ENCODE data around the gene RANBP17. TPM values are rescaled to one million over a fixed set of nuclear protein-coding genes. Genes with fewer than 3 reads are reported as not detected.
"Not testable (repeated sequence)": the region's sequence is repeated elsewhere in the genome, so short reads cannot be mapped to it uniquely, and the experiment has no call there.

The RANBP17 gene
- polyA plus RNA-seq, 1 of the 3 experiments (the other 2 are of a cell fraction), result 6.0 TPM

GRCh38 chr5:170974461-170974860 is 112.6 kb downstream of the RANBP17 start:
- ChIA-PET CTCF (interaction anchor here (0.8 kb wide), 1 partner anchor 99 kb away, joined by 3 read pairs; no protein-coding TSS in a partner anchor), POLR2A (no interaction called here)
- H3K9me3 ChIP-seq, result no peaks in the 10 kb centered on the region
- H3K27me3 ChIP-seq (ENCODE audit: insufficient read depth), result no peaks in the 10 kb centered on the region
- H2AFZ ChIP-seq (ENCODE audit: low read depth), result no peak overlapping the region
- no peak for TF ChIP-seq REST (IDR thresholded peaks at IDR 0.05; ENCODE audit: low read depth, low read length)
- no peak for TF ChIP-seq ELF1 (IDR thresholded peaks at IDR 0.05)
- peaks cover 0 to 2% of the 10 kb centered on the region in 2 experiments for H3K36me3 ChIP-seq (replicated peaks in 1 of 2; ENCODE audit: control insufficient read depth in 1 of 2, insufficient read depth in 2 of 2, low read length in 1 of 2)
- no peaks in the 10 kb centered on the region for H4K20me1 ChIP-seq (ENCODE audit: insufficient read depth)
- no peaks in the 10 kb centered on the region for H3K4me1 ChIP-seq (ENCODE audit: control insufficient read depth in 1 of 2, insufficient read depth in 2 of 2, low read depth in 1 of 2, low read length in 1 of 2)
- H3K4me2 ChIP-seq, result no peak overlapping the region
- no peak for DNase-seq
- H3K9me2 ChIP-seq, result no peaks in the 10 kb centered on the region
- H3K27ac ChIP-seq (ENCODE audit: low read depth in 2 of 2, low read length in 1 of 2), result no peak overlapping the region
- no peaks in the 10 kb centered on the region for H3K79me2 ChIP-seq (ENCODE audit: insufficient read depth)
- H3K9ac ChIP-seq, result no peak overlapping the region
- H3F3A ChIP-seq (replicated peaks; ENCODE audit: insufficient read depth), result no peaks in the 10 kb centered on the region
- no peak overlapping the region for H3K4me3 ChIP-seq (ENCODE audit: low read depth in 2 of 2, low read length in 1 of 2)

GRCh38 chr5:170980261-170980660 is 118.4 kb downstream of the RANBP17 start:
- DNase-seq; H3K9me2 ChIP-seq; CTCF ChIA-PET; H3K79me2 ChIP-seq (ENCODE audit: insufficient read depth); H3K27me3 ChIP-seq (ENCODE audit: insufficient read depth); H3K4me2 ChIP-seq; H3F3A ChIP-seq (replicated peaks; ENCODE audit: insufficient read depth); H3K36me3 ChIP-seq (replicated peaks in 1 of 2; ENCODE audit: control insufficient read depth in 1 of 2, insufficient read depth in 2 of 2, low read length in 1 of 2); H4K20me1 ChIP-seq (ENCODE audit: insufficient read depth); H3K4me1 ChIP-seq (ENCODE audit: control insufficient read depth in 1 of 2, insufficient read depth in 2 of 2, low read depth in 1 of 2, low read length in 1 of 2); H3K9me3 ChIP-seq; H3K9ac ChIP-seq; POLR2A ChIA-PET; H3K4me3 ChIP-seq (ENCODE audit: low read depth in 2 of 2, low read length in 1 of 2); H2AFZ ChIP-seq (ENCODE audit: low read depth); H3K27ac ChIP-seq (ENCODE audit: low read depth in 2 of 2, low read length in 1 of 2): not testable (repeated sequence)
- 100% methylated on average over 1 of the region's 2 CpGs for WGBS (ENCODE audit: low lambda C conversion rate)

GRCh38 chr5:170985486-170985885 is 123.7 kb downstream of the RANBP17 start:
- no peak overlapping the region for H3K27ac ChIP-seq (ENCODE audit: low read depth in 2 of 2, low read length in 1 of 2)
- H3K9me2 ChIP-seq, result no peaks in the 10 kb centered on the region
- H4K20me1 ChIP-seq (ENCODE audit: insufficient read depth), result no peaks in the 10 kb centered on the region
- WGBS (ENCODE audit: low lambda C conversion rate), result 85% methylated on average over 1 of the region's 1 CpG
- ChIA-PET CTCF (interaction anchor here (0.7 to 7.3 kb wide), 13 partner anchors 11 to 434 kb away, joined by 3 to 54 read pairs (median 5); partner anchors contain the start of gene FGF18), POLR2A (interaction anchor here (1.0 kb wide), 1 partner anchor 323 kb away, joined by 4 read pairs; the partner anchor contains the start of gene TLX3)
- H3F3A ChIP-seq (replicated peaks; ENCODE audit: insufficient read depth), result no peaks in the 10 kb centered on the region
- TF ChIP-seq USF2 (IDR thresholded peaks at IDR 0.05; ENCODE audit: borderline replicate concordance, low read depth, low read length) (no peak), RXRA (IDR thresholded peaks at IDR 0.05; ENCODE audit: borderline replicate concordance, low read depth) (no peak), RAD21 (IDR thresholded peaks at IDR 0.05; ENCODE audit: low read length) (no peak), TAF1 (IDR thresholded peaks at IDR 0.05; ENCODE audit: borderline replicate concordance, low read depth, low read length) (no peak)
- H3K9ac ChIP-seq, result no peak overlapping the region
- H3K27me3 ChIP-seq (ENCODE audit: insufficient read depth), result no peaks in the 10 kb centered on the region
- no peak for DNase-seq
- H3K79me2 ChIP-seq (ENCODE audit: insufficient read depth), result no peaks in the 10 kb centered on the region
- peaks cover 0 to 2% of the 10 kb centered on the region in 2 experiments; a peak in 2 of 4 replicates for H3K4me1 ChIP-seq (ENCODE audit: control insufficient read depth in 1 of 2, insufficient read depth in 2 of 2, low read depth in 1 of 2, low read length in 1 of 2)
- no peaks in the 10 kb centered on the region for H3K9me3 ChIP-seq
- H2AFZ ChIP-seq (ENCODE audit: low read depth), result no peak overlapping the region
- no peak overlapping the region for H3K4me2 ChIP-seq
- H3K4me3 ChIP-seq (ENCODE audit: low read depth in 2 of 2, low read length in 1 of 2), result no peak overlapping the region
- peaks cover 0 to 3% of the 10 kb centered on the region in 2 experiments for H3K36me3 ChIP-seq (replicated peaks in 1 of 2; ENCODE audit: control insufficient read depth in 1 of 2, insufficient read depth in 2 of 2, low read length in 1 of 2)

All from SK-N-SH (cell line).